ENCODE measurements around the gene CRB3.

The CRB3 gene

DNA sequence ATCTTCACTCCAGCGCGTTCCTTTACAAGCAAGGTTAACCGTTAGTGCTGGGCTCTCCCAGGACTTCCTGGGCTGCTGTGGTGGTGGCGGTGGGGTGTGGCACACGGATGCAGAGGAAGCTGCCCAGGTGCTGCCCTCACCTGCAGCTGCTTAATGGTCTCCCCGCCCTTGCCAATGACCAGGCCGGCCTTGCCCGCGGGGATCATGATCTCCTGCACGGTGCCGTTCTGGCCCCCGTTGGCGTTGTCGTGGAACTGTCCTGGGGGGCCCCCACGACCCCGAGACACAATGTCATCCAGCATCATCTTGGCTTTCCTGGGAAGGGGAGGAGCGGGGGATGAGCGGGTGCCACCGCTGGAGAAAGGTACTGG lies 45.5 kb upstream of the CRB3 start:
- DNase-seq (ENCODE audit: extremely low read depth, low read depth): no peak
- TF ChIP-seq, protein P1, sequence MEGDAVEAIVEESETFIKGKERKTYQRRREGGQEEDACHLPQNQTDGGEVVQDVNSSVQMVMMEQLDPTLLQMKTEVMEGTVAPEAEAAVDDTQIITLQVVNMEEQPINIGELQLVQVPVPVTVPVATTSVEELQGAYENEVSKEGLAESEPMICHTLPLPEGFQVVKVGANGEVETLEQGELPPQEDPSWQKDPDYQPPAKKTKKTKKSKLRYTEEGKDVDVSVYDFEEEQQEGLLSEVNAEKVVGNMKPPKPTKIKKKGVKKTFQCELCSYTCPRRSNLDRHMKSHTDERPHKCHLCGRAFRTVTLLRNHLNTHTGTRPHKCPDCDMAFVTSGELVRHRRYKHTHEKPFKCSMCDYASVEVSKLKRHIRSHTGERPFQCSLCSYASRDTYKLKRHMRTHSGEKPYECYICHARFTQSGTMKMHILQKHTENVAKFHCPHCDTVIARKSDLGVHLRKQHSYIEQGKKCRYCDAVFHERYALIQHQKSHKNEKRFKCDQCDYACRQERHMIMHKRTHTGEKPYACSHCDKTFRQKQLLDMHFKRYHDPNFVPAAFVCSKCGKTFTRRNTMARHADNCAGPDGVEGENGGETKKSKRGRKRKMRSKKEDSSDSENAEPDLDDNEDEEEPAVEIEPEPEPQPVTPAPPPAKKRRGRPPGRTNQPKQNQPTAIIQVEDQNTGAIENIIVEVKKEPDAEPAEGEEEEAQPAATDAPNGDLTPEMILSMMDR (IDR thresholded peaks at IDR 0.05; ENCODE audit: low read depth, low read length, missing control alignments): no peak
- H3K4me3 ChIP-seq (replicated peaks; ENCODE audit: low read depth, low read length): no peak overlapping the region

- no peak overlapping the region for H3K4me3 ChIP-seq (replicated peaks; ENCODE audit: low read depth, low read length)
- no peak for DNase-seq (ENCODE audit: extremely low read depth, low read depth)
- TF ChIP-seq, protein P1 (IDR thresholded peaks at IDR 0.05; ENCODE audit: low read depth, low read length, missing control alignments): no peak
Observed at GRCh38 chr19:6421075-6422014, 42.7 kb upstream of the CRB3 start.

GRCh38 chr19:6423499-6424194 lies 40.4 kb upstream of the CRB3 start:
- DNase-seq (ENCODE audit: extremely low read depth, low read depth): no peak
- TF ChIP-seq, protein P1 (IDR thresholded peaks at IDR 0.05; ENCODE audit: low read depth, low read length, missing control alignments): no peak

GRCh38 chr19:6424195-6424938 lies 39.7 kb upstream of the CRB3 start, which contains the start of gene KHSRP:
Gene KHSRP (minus strand): TSS chr19:6424811. CDS start chr19:6424701, 110 bp downstream.
- TF ChIP-seq, protein P1 (IDR thresholded peaks at IDR 0.05; ENCODE audit: low read depth, low read length, missing control alignments): no peak
- no peak for DNase-seq (ENCODE audit: extremely low read depth, low read depth)
- H3K4me3 ChIP-seq (replicated peaks; ENCODE audit: low read depth, low read length): peak within 1 kb of the TSS; percentile 97

More at GRCh38 chr19:6423499-6424194, 40.4 kb upstream of the CRB3 start:
- H3K4me3 ChIP-seq (replicated peaks; ENCODE audit: low read depth, low read length): peak overlapping the region; percentile 97

DNA sequence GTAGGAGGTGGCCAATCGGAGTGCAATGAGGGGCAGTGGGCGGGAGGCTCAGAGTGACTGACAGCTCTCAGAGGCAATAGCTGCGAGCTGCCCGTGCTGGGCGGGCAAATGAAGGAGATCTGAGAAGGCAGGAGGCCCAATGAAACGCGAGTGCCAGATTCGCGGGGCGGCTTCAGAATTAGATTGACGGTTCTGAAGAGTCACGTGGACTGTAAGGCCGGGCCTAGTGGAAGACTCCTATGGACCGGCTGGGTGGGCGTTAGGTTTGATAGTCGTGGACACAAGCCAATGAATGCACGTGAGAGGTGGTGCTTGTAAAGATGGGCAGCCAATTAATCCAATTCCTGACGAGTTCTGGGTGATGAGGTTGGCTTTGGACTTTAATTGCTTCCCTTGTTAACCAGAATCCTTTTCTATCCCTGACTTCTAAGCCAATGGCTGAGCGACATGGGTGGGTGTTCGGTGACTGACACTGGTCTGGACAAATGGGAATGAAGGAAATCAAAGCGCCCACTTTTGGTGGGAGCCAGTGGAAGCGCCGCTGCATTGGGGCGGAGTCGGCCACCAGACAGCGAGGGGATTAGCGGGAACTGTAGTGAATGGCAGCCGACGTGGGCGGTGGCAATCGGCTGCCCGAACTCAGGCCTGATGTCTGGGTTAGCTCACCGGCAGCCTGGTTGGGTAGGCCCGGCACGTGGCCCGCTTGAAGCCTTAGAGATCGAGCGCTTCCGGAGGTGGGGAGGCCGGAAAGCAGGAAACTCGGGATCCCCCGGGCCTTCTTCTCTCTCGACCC lies 38.9 kb upstream of the CRB3 start:
- DNase-seq (ENCODE audit: extremely low read depth, low read depth): peak; percentile 100
- H3K4me3 ChIP-seq (replicated peaks; ENCODE audit: low read depth, low read length): no peak overlapping the region
- TF ChIP-seq, protein P1 (IDR thresholded peaks at IDR 0.05; ENCODE audit: low read depth, low read length, missing control alignments): no peak

Data from HFF-Myc (cell line).